ENCODE results near the gene MARCHF10. TPM values are rescaled to one million over a fixed set of nuclear protein-coding genes. Genes with fewer than 3 reads are reported as not detected.
A peak's percentile ranks its signal among the peaks of the same experiment; 100 is the strongest.

The MARCHF10 gene
- total RNA-seq, 1 experiment from 2014 or later, result not detected

- TF ChIP-seq CTCF (IDR thresholded peaks at IDR 0.05; ENCODE audit: unreplicated experiment), result no peak
- H3K9me3 Mint-ChIP-seq (ENCODE audit: unreplicated experiment), result peaks cover 7% of the 10 kb centered on the region
- intact Hi-C loops (cut with micrococcal nuclease), result no loop called here
- H3K27ac Mint-ChIP-seq (ENCODE audit: low read depth, unreplicated experiment), result no peak overlapping the region
- H3K27me3 Mint-ChIP-seq (ENCODE audit: insufficient read depth, unreplicated experiment), result no peaks in the 10 kb centered on the region
- no peak overlapping the region for H3K4me3 Mint-ChIP-seq (ENCODE audit: unreplicated experiment)
- DNase-seq (ENCODE audit: unreplicated experiment), result no peak
- peaks cover 7% of the 10 kb centered on the region for H3K4me1 Mint-ChIP-seq (ENCODE audit: insufficient read depth, unreplicated experiment)
- POLR2A ChIA-PET, result interaction anchor here (0.6 kb wide), 1 partner anchor 733 kb away, joined by 3 read pairs; no protein-coding TSS in a partner anchor
- CTCF ChIA-PET, result interaction anchor here (0.7 to 1.4 kb wide), 3 partner anchors 14 to 700 kb away, joined by 3 read pairs; no protein-coding TSS in a partner anchor
- no TSS peak for BruUV-seq (replicated peaks)
- H3K36me3 Mint-ChIP-seq (ENCODE audit: insufficient read depth, unreplicated experiment), result no peaks in the 10 kb centered on the region
Measured at GRCh38 chr17:62706598-62707424, 101.3 kb downstream of the MARCHF10 start.

- POLR2A ChIA-PET, result interaction anchor here (0.6 to 0.9 kb wide), 2 partner anchors 26 to 734 kb away, joined by 3 read pairs; no protein-coding TSS in a partner anchor
- intact Hi-C loops (cut with micrococcal nuclease), result loop anchor here (2.0 kb wide), 1 partner anchor 117 kb away; no protein-coding TSS in a partner anchor
- no peak for DNase-seq (ENCODE audit: unreplicated experiment)
- no peaks in the 10 kb centered on the region for H3K36me3 Mint-ChIP-seq (ENCODE audit: insufficient read depth, unreplicated experiment)
- no peak overlapping the region for H3K27ac Mint-ChIP-seq (ENCODE audit: low read depth, unreplicated experiment)
- CTCF ChIA-PET, result interaction anchor here (1.4 kb wide), 1 partner anchor 701 kb away, joined by 3 read pairs; no protein-coding TSS in a partner anchor
- H3K9me3 Mint-ChIP-seq (ENCODE audit: unreplicated experiment), result peaks cover 7% of the 10 kb centered on the region
- H3K4me3 Mint-ChIP-seq (ENCODE audit: unreplicated experiment), result peak overlapping the region; percentile 74
- TF ChIP-seq CTCF (IDR thresholded peaks at IDR 0.05; ENCODE audit: unreplicated experiment), result no peak
- H3K27me3 Mint-ChIP-seq (ENCODE audit: insufficient read depth, unreplicated experiment), result no peaks in the 10 kb centered on the region
- BruUV-seq (replicated peaks), result no TSS peak
- peaks cover 7% of the 10 kb centered on the region for H3K4me1 Mint-ChIP-seq (ENCODE audit: insufficient read depth, unreplicated experiment)
Measured at GRCh38 chr17:62705778-62706597, 102.1 kb downstream of the MARCHF10 start.

- CTCF ChIA-PET, result interaction anchor here (0.6 to 1.4 kb wide), 2 partner anchors 702 to 1403 kb away, joined by 3 read pairs; no protein-coding TSS in a partner anchor
- Mint-ChIP-seq H3K27ac (ENCODE audit: low read depth, unreplicated experiment) (no peak overlapping the region), H3K4me1 (ENCODE audit: insufficient read depth, unreplicated experiment) (peaks cover 7% of the 10 kb centered on the region), H3K4me3 (ENCODE audit: unreplicated experiment) (peak overlapping the region; percentile 74), H3K36me3 (ENCODE audit: insufficient read depth, unreplicated experiment) (no peaks in the 10 kb centered on the region), H3K27me3 (ENCODE audit: insufficient read depth, unreplicated experiment) (no peaks in the 10 kb centered on the region), H3K9me3 (ENCODE audit: unreplicated experiment) (peaks cover 7% of the 10 kb centered on the region)
- POLR2A ChIA-PET, result interaction anchor here (0.9 to 3.4 kb wide), 3 partner anchors 27 to 263 kb away, joined by 3 to 30 read pairs (median 9); no protein-coding TSS in a partner anchor
- no peak for TF ChIP-seq CTCF (IDR thresholded peaks at IDR 0.05; ENCODE audit: unreplicated experiment)
- DNase-seq (ENCODE audit: unreplicated experiment), result no peak
- intact Hi-C loops (cut with micrococcal nuclease), result loop anchor here (2.0 kb wide), 1 partner anchor 118 kb away; no protein-coding TSS in a partner anchor
- no TSS peak for BruUV-seq (replicated peaks)
Measured at GRCh38 chr17:62705156-62705777, 102.8 kb downstream of the MARCHF10 start.
